ENCODE data around the gene TASOR2. TPM values are rescaled to one million over a fixed set of nuclear protein-coding genes. Genes with fewer than 3 reads are reported as not detected.

TASOR2 gene
- total and polyA plus RNA-seq, 2 donors (not counting 3 experiments of a cell fraction or from before 2014, with no cell fraction given): 13.6 to 49.9 TPM

GRCh38 chr10:5652746-5653145, 31.9 kb upstream of the TASOR2 start:
- no peak for DNase-seq (ENCODE audit: low read depth, low spot score)
- Histone ChIP-seq H3K9me1 (replicated peaks; ENCODE audit: control insufficient read depth, extremely low read depth, insufficient read depth, low read length) (no peaks in the 10 kb centered on the region), H4K20me1 (replicated peaks; ENCODE audit: control insufficient read depth, extremely low read depth, insufficient read depth, low read length) (no peaks in the 10 kb centered on the region), H3K4me1 (ENCODE audit: control insufficient read depth, extremely low read depth, insufficient read depth, low read length) (no peaks in the 10 kb centered on the region), H3K79me2 (ENCODE audit: control insufficient read depth, insufficient read depth, low read length) (no peaks in the 10 kb centered on the region), H3K9me3 (replicated peaks; ENCODE audit: control insufficient read depth, insufficient read depth, low read length) (no peaks in the 10 kb centered on the region), H3K9ac (replicated peaks; ENCODE audit: extremely low read depth, insufficient read depth, low read length) (no peak overlapping the region), H3K27me3 (ENCODE audit: control insufficient read depth in 2 of 2, insufficient read depth in 2 of 2, low read length in 2 of 2) (no peaks in the 10 kb centered on the region), H2AFZ (ENCODE audit: low read depth, low read length) (no peak overlapping the region), H3K4me3 (replicated peaks in 1 of 3; ENCODE audit: insufficient read depth in 1 of 3, low read depth in 1 of 3, low read length in 3 of 3) (no peak overlapping the region), H3K27ac (ENCODE audit: insufficient read depth, low read depth, low read length) (no peak overlapping the region), H3K4me2 (ENCODE audit: insufficient read depth, low read length) (no peak overlapping the region), H3K36me3 (ENCODE audit: control insufficient read depth in 2 of 2, extremely low read depth in 1 of 2, insufficient read depth in 2 of 2, low read length in 2 of 2) (no peaks in the 10 kb centered on the region)
- TF ChIP-seq CTCF (IDR thresholded peaks at IDR 0.05; ENCODE audit: extremely low read depth in 1 of 2, insufficient read depth in 1 of 2, low read depth in 1 of 2, low read length in 2 of 2) (no peak), POLR2A (IDR thresholded peaks at IDR 0.05; ENCODE audit: low read depth, low read length) (no peak), MAX (IDR thresholded peaks at IDR 0.05; ENCODE audit: insufficient read depth, insufficient read length) (no peak), POLR2AphosphoS5 (IDR thresholded peaks at IDR 0.05; ENCODE audit: insufficient read depth, low read depth, low read length) (no peak), EZH2 (IDR thresholded peaks at IDR 0.05; ENCODE audit: borderline replicate concordance, low read depth, low read length, severe bottlenecking) (no peak), MYC (IDR thresholded peaks at IDR 0.05; ENCODE audit: low read depth, low read length) (no peak), GATA2 (IDR thresholded peaks at IDR 0.05; ENCODE audit: insufficient read depth, insufficient read length, low read depth, low read length) (no peak)
- POLR2A ChIA-PET: no interaction called here
- CTCF ChIA-PET: no interaction called here
- FAIRE-seq: no peak
- dilution Hi-C loops (cut with MboI; ENCODE audit: extremely low pct_ligation_motif_present, low sequenced_read_pairs): no loop called here
- BruUV-seq (replicated peaks): no TSS peak
- intact Hi-C loops (cut with micrococcal nuclease): no loop called here
